8988T (cell line): ENCODE measurements around the gene CYP46A1.

Experiments used
- DNase-seq: peaks from one replicate; pipeline ENCODE4 v3.0.0; 2011

CYP46A1 gene

GRCh38 chr14:99674776-99675381, 9.2 kb upstream of the CYP46A1 start:
- peak; percentile 13 for DNase-seq

- DNase-seq, result peak; percentile 6
Measured at GRCh38 chr14:99675382-99675835, 8.7 kb upstream of the CYP46A1 start.

- no peak for DNase-seq
Measured at GRCh38 chr14:99675951-99676350, 8.1 kb upstream of the CYP46A1 start.

- peak; percentile 42 for DNase-seq
Measured at GRCh38 chr14:99676657-99677056, 7.4 kb upstream of the CYP46A1 start.

- DNase-seq, result no peak
Measured at GRCh38 chr14:99677231-99678140, 6.6 kb upstream of the CYP46A1 start.

GRCh38 chr14:99678198-99678597, 5.9 kb upstream of the CYP46A1 start:
- DNase-seq, result no peak

- DNase-seq, result no peak
Measured at GRCh38 chr14:99679111-99679510, 5.0 kb upstream of the CYP46A1 start.

- no peak for DNase-seq
Measured at GRCh38 chr14:99679543-99679942, 4.6 kb upstream of the CYP46A1 start.

GRCh38 chr14:99679996-99680395, 4.1 kb upstream of the CYP46A1 start:
- no peak for DNase-seq

GRCh38 chr14:99681101-99681831, 2.8 kb upstream of the CYP46A1 start:
- DNase-seq, result no peak

GRCh38 chr14:99681832-99682148, 2.3 kb upstream of the CYP46A1 start:
- no peak for DNase-seq

- peak; percentile 94 for DNase-seq
Measured at GRCh38 chr14:99682809-99683618, 1.1 kb upstream of the CYP46A1 start.

- DNase-seq, result no peak
Measured at GRCh38 chr14:99684410-99684934, 374 bp downstream of the CYP46A1 start.

GRCh38 chr14:99685151-99685591, 1.1 kb downstream of the CYP46A1 start:
- no peak for DNase-seq

GRCh38 chr14:99685596-99685995, 1.5 kb downstream of the CYP46A1 start:
- no peak for DNase-seq

GRCh38 chr14:99686557-99687283, 2.6 kb downstream of the CYP46A1 start:
- no peak for DNase-seq

- DNase-seq, result no peak
Measured at GRCh38 chr14:99687284-99688209, 3.4 kb downstream of the CYP46A1 start.

- no peak for DNase-seq
Measured at GRCh38 chr14:99688210-99688581, 4.1 kb downstream of the CYP46A1 start.

- DNase-seq, result no peak
Measured at GRCh38 chr14:99688629-99689028, 4.5 kb downstream of the CYP46A1 start.
